RCC 7860 (cell line): ENCODE results near the gene RPE.
A peak's percentile ranks its signal among the peaks of the same experiment; 100 is the strongest.

Experiments
- DNase-seq: peaks from one replicate; pipeline ENCODE4 v3.0.0-alpha.2; 2015; ENCODE audit warnings: low spot score
- FAIRE-seq: peaks from 2 replicates; lab custom pipeline; 2012; peaks lifted over from hg19 to GRCh38; lab: Jason Lieb, UNC

The RPE gene

DNA sequence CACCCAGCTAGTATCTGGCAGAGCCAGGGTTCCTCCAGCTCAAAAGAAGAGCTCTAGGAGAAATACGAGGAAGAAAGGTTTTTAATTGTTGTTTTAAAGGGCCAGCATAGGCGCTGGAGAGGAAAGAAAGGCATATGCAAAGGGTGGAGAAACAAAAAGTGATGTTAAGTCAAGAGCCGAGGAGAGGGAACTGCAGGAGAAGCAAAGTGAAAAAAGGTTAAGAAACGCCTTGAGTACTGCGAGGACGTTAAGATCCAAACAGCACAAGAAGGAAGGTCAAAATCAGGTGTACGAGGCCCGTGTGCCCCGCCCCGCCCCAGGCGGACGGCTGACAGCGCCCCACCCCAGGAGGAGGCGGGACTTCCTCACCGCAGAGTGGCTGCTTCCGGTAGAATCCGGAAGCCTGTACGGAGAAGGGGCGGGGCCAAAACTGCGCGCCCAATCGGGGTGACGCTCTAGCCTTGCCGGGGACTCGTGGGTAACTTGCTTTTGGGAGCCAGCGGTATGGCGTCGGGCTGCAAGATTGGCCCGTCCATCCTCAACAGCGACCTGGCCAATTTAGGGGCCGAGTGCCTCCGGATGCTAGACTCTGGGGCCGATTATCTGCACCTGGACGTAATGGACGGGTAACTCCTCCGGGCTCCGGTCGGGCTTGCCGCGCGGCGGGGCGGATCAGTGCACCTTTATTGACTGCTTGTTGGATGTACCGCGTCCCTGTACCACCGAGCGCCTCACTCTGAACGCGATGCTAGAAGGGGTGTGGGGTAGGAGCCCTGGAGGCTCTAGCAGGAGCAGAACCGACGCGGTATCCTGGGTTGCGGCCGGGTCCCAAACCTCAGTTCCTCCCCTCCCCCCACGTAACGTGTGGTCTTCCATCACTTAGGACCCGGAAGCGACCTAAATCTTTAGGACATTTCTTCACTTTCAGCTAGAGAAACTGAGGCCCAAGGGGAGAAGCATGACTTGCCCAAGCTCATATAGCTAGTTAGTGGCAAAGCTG is at the start of gene RPE:
RPE (plus strand) TSS at position 481 of the 1,000 bp plus-strand sequence; CDS start at position 505, 24 bp downstream.
- peak; percentile 79 for FAIRE-seq
- DNase-seq = peak; percentile 85

DNA sequence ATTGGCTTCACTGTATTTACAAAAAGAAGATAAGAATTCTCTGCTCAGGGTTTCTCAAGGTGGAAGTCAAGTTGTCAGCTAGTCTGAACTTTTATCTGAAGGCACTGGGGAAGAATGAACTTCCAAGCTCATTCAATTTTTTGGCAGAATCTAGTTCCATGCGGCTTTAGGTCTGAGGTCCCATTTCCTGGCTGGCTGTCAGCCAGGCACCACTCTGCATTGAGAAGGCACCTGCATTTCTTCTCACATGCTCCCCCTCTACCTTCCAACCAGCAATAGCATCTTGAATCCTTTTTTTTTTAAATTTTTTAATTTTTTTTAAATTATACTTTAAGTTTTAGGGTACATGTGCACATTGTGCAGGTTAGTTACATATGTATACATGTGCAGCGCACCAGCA is 46.2 kb upstream of the RPE start:
- FAIRE-seq (no peak), DNase-seq (no peak)

DNA sequence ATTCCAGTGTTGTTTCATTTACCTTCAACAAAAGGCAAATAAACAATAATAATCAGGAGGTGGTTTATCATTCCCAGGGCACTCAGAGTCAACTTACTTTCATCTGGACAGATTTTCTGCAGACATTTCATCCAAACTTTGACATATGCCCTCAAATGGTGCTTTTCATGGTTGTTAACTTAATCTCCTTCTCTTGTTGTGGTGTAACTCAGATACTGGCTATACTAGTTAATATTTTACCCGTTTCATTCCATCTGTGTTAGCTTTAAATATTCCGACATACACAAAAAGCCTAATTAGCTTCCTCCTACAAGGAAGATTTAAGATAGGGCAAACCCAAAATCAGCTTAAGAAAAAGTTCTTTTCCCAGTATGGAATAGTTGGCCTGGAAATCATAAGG is 44.4 kb upstream of the RPE start:
- no peak for FAIRE-seq
- DNase-seq = no peak

- no peak for FAIRE-seq
Measured at GRCh38 chr2:209960045-209960444, 42.4 kb upstream of the RPE start.

DNA sequence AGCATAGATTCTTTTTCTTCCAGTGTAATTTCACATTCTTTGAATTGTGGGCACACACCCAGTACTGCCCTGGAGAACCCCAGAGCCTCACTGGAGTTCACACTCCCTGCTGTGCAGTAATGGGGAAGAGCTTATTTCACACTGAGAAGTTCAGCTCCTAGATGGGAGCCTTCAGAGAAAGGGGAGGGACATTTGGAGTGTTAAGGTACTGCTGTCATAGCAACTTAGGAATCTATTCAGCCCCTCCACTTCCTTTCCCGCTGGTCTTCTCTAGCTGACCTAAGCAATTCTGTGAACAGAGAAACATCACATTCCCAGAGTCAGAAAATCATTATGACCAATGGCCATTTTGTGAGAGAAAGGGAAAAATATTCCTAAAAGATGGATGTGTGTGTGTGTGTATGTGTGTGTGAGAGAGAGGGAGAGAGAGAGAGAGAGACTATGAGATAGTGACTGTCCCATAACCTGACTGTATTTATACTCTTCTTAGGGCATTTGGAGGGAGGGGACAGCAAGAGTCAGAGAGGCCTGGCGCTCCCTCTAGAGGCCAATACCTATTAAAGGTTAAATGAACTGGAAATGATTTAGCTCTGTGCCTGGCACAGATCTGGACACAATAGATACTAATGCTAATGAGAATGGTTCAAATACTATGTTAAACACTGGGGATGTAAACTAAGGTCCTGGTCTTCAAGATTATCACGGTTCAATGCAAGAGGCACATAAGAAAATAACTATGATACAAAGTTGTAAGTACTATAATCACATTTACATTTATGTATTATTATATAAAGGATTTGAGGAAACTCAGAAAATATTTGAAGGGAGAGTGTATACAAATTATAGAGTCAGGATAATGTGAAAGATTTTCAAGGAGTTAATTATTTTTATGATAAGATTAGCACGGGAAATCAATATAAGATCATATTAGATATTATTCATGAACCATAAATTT is 41.5 kb upstream of the RPE start:
- FAIRE-seq (peak; percentile 27), DNase-seq (peak; percentile 53)

More at GRCh38 chr2:209960045-209960444, 42.4 kb upstream of the RPE start:
- no peak for DNase-seq

GRCh38 chr2:209965723-209966122 is 36.7 kb upstream of the RPE start:
- DNase-seq (no peak), FAIRE-seq (no peak)

DNA sequence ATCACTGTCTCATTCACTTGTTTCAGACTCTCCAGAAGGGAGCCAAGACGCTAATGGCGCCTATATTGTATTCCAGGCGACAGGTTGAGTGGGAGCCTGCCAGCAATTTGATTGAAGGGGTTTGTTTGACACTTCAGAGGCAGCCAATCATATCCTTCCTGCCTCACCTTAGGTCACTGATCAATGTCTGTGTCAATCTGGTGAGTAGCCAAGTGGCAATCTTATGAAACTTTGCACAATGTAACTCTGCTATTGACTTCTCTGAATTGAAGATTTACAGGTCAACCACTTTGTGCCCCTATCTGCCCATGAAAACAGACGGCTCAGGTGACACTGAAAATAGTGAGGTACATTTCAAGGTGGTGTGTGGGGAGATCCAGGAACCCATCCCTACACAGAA is 32.7 kb upstream of the RPE start:
- DNase-seq = no peak

GRCh38 chr2:209970271-209970670 is 32.2 kb upstream of the RPE start:
- DNase-seq = no peak
- FAIRE-seq = no peak

More for the DNA sequence above, 32.7 kb upstream of the RPE start:
- FAIRE-seq = no peak

DNA sequence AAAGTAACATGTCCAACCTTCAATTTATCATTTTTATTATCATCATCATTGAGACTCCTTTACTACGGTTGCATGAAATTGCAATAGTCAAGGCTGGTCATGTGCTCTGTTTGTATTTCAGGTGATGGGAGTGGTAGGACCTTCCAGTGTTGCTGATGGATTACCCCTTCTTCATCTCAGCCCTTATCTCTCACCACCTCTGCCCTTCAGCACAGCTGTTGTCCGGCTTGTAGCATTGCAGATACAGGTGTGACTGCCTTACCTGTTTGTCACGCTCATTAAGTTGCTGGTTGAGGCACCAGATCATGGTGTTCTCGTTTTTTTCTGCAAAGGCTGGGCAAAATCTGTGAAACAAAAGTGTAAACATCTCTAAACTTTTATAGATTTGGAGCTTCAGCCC is 31.7 kb upstream of the RPE start:
- no peak for DNase-seq
- FAIRE-seq = no peak

DNA sequence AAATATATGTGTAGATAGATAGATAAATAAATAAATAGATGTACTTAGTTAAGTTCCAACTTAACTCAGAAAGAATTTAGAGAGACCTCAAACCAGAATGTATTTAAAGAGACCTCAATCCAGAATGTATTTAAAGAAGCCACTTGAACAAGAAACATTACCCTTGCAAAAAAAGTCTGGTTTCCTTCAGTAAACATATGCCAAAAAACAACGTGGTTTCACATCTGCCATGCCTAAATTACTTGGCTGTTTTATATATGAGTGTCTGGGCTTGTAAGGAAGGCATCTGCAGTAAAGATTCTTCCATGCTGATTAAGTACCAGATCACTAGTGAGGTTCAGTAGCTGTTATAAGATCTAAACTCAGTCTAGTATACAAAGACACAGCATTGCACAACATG is 29.1 kb upstream of the RPE start:
- DNase-seq (no peak), FAIRE-seq (no peak)

- FAIRE-seq = no peak
- DNase-seq = no peak
Measured at GRCh38 chr2:209974576-209974975, 27.9 kb upstream of the RPE start.

DNA sequence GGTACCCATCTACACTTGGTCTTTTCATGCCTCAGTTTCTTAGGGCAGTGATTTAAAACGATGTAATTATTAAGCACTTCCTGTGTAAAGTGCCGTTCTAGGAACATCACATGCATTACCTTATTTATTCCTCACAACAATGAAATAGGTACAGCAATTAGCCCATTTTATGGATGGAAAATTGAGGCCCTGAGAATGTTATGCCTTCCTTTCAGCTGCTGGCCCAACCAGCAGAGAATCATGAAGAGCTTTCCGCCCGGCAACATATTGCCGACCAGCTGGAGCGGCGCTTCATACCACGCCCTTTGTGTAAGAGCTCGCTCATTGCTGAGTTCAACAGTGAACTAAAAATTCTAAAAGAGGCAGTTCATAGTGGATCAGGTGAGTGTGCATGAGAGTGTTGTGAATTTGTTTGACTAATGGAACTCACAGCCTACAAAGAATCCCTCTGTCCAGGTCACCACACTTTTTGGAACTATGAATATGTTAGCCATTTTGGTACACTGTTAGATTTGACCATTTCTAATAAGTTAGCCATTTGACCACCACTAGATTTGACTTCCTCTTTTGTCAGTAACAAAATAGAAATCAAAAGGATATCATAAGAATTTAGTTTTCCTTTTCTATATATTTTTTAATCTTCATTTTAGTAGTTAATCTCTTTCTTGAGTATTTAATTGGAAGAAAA is 25.6 kb upstream of the RPE start:
- no peak for FAIRE-seq
- DNase-seq = no peak

- DNase-seq (peak; percentile 41), FAIRE-seq (peak; percentile 75)
Measured at GRCh38 chr2:209977386-209978239, 24.8 kb upstream of the RPE start.

DNA sequence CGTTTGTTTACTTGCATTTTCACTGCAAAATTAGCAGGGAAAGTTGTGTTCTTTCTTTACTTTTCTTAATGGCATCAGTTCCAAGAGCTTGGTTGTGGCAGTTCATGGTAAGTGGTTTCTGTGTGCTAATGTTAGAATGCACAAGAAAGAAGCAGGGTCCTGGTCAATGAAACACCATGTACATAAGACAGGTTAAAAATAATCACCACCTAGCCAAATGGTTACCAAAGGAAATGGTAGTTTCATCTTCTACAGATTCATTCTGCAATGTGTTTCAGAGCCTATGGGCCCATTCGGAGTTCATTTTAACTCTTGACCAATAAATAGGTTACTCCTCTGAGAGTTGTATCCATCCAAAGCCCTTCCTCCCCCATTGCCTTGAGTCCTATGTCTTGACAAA is 18.1 kb upstream of the RPE start:
- FAIRE-seq (no peak), DNase-seq (no peak)

- DNase-seq (no peak), FAIRE-seq (no peak)
Measured at GRCh38 chr2:209985874-209986273, 16.6 kb upstream of the RPE start.

DNA sequence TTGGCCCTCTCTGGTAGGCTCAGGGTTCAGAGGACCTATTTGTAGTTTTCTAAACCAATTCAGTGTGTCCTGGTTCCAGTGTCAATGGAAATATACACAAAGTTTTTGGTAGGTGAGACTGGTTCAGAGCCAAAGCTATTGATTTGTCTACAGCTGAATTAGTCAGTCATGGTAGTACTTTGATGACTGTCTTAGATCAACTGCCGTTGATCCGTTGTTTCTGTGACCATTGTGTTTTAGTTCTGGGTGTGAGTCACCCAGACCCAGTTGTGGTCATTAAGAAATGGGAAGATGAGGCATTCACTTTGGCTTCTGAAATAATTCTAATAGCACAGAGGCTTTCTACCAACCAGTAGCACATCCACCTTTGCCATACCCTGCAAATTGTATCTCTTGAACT is 16.0 kb upstream of the RPE start:
- FAIRE-seq = no peak
- no peak for DNase-seq

DNA sequence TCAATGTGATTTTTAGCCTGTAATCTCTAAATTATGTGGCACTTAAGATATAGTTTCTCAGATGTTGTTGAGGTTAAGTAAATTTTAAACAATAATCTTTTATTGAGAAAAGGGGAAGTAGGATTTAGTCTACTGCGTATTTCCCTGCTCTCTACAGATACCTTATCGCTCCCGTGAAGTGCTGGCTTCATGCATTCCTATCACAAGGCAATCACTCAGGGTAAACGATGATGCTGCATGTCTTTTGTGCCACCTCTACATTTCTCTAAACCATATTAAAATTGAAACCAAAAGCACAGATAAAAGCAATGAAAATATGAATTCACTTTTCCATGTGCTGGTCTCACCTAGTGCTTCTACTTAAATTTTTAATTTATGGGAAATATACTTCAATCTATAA is 14.4 kb upstream of the RPE start:
- FAIRE-seq = no peak
- DNase-seq = no peak

DNA sequence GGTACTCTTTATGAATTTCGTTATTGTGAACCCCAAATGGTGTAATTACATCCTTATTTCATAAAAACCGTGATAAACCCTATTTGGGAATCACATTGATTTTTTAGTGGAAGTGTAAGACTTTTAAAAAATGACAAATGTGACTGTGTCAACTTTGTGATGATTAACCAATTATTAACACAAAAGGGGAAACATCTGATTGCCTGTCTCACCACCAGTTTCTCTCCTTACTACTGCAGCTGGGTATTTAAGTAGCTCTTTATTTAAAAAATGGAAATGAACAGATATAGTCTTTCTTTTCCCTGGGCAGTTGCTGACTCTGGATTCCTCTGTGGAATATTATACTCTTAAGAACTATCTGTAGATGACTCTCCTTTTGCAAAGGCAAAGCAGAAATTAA is 11.6 kb upstream of the RPE start:
- DNase-seq (no peak), FAIRE-seq (no peak)

GRCh38 chr2:209993968-209994367 is 8.5 kb upstream of the RPE start:
- FAIRE-seq (no peak), DNase-seq (no peak)

DNA sequence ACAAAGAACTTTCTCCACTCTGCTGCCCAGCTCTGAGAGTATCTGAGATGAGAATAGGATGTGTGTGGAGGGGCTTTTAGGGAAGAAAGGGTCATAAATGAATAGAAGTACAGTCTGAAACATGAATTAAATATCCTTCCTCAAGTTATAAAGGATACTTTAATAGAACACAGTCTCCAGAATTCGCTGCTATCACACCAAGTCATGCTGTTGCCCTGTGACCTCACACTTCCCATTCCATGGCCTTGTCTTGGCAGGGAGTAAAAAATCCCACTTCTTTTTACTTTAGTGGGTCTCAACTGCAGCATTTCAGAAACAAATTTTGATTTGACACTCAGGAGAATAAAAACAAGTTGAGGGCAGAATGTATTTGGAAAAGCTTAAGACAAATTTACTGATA is 3.8 kb upstream of the RPE start:
- DNase-seq (no peak), FAIRE-seq (no peak)
